ENCODE measurements around the gene ADD1.

Gene ADD1, protein sequence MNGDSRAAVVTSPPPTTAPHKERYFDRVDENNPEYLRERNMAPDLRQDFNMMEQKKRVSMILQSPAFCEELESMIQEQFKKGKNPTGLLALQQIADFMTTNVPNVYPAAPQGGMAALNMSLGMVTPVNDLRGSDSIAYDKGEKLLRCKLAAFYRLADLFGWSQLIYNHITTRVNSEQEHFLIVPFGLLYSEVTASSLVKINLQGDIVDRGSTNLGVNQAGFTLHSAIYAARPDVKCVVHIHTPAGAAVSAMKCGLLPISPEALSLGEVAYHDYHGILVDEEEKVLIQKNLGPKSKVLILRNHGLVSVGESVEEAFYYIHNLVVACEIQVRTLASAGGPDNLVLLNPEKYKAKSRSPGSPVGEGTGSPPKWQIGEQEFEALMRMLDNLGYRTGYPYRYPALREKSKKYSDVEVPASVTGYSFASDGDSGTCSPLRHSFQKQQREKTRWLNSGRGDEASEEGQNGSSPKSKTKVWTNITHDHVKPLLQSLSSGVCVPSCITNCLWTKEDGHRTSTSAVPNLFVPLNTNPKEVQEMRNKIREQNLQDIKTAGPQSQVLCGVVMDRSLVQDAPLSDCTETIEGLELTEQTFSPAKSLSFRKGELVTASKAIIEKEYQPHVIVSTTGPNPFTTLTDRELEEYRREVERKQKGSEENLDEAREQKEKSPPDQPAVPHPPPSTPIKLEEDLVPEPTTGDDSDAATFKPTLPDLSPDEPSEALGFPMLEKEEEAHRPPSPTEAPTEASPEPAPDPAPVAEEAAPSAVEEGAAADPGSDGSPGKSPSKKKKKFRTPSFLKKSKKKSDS
- total RNA-seq = 315 to 330 reads per million in 2 donors

DNA sequence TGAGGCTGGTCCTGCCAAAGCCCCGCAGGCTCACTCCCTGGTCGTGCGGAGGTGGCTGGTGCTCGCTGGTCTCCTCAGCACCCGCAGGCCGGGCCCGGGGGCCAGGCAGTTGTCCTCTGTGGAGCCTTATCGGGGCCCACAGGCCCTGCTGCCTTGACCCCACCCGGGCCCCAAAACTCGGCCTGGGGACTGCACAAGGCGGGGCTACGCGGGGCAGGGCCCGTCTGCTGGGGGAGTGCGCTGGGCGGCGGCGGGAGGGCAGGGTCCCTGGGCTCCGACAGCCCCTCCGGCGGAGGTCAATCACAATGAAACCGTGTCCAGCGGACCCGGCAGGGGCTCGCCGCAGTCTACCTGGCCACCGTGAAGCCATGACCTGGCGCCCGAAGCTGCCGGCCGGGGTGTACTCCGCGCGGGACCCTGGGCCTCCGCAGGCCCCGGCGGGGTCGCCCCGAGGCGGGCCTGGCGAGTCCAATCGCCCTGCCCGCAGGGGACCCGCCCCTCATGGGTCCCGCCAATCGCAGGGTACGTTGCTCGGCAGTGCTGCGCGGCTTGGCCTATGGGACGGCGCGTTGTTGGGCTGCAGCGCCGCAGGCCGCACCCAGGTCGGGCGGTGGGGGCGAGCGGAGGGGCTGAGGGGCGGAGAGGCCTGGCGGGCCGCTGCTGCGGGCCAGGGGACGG is at the start of gene ADD1:
Gene ADD1, plus strand, starts transcription at position 582 of the 678 bp plus-strand sequence. CDS start 32,072 bp downstream, outside the sequence.
- DNase-seq = peak; percentile 93

DNA sequence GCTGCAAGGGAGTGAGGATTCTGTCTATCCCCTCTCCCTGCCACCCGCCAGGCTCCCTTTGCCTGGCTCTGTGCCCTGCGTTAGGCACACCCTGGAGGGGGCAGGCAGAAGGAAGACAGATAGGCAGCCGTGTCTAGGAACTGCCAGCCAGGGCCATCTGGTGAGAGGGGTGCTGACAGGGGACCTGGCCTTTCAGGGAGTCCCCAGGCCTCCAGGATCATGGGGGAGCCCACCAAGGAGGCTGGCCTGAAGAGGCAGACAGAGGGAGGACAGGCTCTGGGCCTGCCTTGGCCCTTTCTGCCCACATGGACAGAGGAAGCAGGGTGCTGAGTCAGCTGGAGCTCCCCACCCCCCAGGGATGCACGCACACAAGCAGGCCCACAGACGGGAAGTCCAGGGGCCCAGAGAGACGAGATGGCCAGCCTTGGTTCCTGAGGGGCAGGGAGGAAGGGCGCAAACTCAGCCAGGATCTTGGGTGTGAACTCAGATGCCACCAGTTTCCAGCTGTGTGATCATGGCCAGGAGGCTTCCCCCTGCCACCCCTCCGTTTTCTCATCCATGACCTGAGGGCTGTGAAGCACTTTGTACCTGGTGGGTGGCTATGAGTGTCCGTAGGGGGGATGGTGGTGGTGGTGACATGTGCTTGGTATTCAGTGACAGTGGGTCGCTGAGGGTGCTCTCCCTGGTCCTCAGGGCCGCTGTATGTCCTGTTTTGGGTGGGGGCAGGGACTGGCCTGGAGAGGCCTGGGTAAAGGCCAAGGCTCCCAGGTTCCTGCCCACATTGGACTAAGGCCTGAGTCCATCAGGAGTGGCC is 49.0 kb upstream of the ADD1 start:
- DNase-seq = no peak

DNA sequence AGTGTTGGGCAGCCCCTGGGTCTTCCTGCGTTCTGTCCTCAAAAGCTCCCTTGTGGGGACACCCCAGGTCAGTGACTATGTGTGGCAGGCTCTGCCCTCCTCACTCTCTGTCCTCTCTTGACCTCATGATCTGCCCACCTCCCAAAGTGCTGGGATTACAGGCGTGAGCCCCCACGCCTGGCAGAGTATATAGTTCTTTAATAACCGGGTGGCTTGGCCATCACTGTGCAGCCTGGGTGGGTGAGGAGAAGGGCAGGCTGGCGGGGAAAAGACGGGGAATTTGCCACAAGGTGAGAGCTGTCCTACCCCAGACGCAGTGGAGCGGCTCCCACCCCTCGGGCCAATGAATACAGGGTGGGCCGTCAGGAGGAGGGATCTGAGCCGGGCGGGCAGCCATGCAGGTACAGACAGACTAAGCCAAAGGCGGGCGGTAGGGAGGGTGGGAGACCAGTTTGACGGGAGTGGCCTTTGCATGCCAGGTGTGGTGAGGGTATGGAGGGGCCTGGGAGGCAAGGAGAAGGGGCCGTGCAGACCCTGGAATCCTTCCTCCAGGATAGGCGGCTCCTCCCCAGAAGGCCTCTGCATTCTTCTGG is 48.2 kb upstream of the ADD1 start:
- no peak for DNase-seq

DNA sequence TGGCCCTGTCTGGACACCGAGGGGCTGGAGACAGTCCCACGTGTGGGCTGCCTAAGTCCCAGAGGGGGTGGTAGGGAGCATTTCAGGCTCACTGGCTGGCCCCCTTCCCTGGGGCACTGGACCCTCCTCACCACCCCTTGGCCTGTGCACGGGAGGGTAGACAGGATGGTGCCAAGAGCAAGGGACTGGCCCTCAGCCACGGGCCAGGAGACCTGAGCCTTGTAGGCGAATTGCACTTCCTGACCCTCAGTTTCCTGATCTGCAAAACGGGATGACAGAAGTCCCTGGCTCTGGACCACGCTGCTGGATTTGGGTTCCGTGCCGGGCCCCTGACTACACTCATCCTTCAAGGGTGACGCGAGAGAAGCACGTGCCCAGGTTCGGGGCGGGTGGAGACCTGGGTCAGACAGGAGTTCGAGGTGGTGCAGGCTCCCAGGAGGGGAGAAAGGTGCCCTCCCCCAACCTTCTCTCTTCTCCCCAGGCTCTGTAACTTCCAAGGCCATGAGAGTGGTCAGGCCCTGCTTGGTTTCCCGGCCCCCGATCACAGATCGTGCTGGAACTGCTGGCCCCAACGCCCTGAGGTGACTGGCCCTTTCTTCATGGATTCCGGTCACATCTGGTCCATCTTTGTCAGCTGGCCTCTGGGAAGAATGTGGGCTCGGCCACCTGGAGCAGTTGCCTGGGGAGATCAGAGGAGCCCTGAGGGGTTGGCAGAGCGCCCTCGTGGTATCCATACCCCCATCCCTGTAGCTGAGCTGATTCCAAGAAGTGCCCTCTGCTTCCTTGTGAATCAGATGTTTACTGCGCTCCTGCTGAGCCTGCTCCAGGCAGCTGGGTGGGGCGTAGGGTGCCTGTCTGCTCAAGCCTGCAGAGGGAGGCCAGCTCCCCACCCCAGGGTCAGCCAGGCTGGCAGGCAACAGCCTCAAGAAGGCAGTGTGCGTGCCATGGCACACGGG is 47.5 kb upstream of the ADD1 start:
- no peak for DNase-seq

DNA sequence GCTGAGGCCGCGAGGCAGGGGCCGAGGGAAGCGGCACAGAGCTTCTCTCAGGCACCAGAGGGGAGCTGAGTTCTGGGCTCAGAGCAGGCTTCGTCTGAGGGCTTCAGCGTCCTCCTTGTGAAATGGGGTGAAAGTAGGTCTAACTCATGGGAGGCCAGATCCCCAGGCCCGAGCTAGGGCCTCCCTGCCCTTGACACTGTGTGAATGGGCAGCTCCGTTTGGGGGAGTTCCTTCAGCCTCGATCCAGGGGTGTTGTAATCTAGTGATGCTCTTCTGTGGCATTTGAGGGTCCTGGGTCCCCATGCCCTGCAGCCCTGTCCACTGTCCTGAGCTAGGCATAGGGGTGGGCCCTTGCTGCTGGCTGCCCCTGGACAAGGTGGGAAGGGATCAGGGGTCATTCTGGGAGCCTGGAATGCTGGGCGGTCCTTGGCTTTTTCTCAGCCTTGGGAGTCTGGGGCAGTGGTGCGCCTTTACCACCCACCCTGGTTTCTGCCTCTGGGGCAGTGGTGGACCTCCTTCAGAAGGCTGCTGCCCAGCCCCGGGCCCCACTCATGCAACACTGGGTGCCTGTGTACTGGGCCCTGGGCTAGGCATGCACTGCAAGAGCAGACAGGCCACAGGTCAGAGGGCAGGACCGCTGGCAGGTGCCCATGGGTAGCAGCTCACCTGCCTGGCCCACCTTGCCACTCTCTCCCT is 46.6 kb upstream of the ADD1 start:
- DNase-seq = no peak

DNA sequence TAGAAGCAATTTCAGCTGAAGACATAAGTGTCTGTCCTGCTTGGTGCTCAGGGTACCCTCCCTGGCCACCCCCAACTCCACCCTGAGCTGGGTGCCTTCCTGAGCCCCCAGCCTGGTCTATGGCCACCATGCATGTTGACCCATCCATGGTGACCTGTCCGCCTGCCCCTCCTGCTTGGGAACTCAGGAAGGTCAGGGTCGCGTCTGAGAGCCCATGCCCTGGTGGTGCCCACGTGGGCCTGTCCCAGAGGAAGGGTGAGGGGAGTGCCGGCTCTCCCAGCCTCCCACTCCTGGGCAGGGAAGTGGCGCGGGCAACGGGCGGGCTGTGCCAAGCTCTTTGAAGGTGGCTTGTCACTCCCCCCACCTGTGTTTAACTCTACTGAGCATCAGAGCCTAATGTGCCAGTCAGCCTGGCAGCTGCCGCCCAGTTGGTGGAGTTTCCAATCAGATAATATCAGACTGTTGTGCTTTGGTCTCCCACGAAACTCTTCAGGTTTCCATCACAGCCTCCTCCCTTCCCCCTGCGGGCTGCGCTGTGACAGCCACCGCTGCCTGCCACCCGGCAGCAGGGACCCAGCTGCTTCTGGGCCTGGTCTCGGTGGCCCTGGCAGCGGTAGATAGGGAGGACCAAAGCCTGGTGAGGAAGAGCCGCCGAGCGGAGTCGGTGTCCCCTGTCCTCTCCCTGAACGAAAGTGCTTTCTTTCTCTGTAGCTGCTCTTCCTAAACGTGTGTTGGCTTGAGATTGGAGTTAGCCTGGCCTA is 45.9 kb upstream of the ADD1 start:
- no peak for DNase-seq

DNA sequence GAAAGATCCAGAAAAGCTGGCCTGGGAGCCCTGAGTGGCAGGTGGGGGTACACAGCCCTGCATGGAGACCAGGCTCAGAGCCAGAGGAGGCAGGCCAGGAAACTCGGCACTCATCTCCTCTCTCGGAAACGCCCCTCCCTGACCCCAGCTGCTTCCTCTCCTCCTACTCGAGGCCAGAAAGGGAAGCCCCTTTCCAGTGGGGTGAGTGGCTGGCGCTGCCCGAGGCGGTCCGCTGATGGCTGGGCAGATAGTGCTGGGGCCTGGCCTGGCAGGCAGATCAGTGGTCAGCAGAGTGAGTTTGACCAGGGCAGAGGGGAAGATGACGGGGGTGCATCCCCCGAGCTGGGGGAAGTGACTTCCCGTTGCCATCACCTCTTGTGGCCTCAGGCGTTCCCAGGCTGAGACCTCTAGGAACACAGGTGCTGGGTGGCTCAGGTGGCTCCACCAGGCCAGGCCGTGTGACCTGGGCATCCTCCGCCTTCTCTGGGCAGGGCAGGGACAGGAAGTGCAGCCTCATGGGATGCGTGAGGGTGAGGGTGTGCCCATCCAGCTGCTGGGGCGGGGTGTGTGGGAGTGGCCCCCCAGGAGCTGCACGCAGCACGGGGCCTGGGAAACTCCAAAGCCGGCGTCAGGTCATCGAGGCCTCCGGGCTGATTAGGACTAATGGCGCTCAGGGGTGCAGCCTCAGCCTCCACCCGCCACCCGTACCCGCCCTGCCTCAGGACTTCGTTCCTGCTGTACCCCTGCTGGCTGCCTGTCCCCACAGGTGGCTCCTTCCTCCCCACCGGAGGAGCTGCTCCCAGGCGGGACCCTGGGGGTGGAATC is 45.0 kb upstream of the ADD1 start:
- DNase-seq = no peak

DNA sequence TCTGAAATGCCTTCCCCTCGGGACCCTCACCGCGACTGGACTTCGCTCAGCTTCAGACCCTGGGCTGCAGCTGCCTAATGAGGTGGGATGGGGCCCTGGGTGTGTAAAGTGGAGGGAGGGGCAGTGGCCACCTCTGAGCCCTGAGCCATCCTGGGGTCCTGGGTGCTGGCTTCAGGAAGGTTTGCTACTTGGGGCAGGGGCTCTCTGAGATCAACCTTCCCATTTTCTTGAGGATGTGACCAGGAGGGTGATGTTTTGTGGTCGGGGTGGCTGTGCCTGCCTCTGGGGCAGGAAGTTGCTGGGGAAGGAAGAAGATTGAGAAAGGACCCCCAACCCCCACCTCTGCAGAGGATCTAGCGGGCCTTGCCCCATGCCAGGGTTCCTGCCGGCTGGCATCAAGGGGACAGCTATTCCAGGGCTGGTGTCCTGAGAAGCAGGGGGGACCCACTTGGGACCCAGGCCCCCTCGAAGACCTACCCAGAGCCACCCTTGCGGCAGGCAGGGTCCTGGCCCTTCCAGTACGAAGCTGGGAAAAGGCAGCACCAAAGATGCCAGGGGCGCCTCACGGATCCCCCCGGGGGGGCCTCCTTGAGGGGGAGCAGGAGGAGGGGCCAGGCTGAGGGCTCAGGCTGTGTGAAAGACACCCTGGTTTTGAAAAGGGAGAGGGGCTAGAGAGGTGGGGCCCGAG is 44.3 kb upstream of the ADD1 start:
- no peak for DNase-seq

DNA sequence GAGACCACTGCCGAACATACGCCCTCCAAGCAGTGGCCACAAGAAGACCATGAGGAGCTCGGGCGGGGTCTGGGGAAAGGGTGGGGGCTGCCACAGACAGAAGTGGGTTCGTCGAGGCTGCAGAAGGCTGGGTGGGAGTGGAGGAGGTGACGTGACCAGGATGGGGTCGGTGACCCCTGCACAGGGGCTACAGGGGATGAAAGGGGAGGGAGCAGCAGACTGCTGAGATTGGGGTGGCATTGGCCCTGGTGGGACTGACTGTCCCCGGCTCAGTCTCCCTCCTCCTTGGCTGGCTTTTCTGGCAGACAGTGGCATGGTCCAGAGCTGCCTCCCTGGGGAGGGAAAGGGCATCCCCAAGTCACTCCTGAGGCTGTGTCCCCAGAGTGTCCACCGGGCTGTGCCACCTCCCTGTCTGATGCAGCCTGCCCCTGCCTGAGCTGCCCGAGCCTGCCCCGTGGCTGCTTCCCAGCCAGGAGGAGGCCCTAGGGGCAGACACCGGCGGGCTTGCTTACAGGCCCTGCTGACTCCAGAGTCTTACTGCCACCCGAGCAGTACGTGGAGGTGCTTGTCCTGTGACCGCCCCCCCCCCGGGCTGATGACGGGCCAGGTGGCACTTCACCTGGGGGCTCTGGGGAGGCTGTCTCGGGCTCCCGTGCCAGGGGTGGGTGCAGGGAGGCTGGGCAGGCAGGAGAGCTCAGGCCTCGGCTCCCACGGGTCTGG is 43.5 kb upstream of the ADD1 start:
- no peak for DNase-seq

DNA sequence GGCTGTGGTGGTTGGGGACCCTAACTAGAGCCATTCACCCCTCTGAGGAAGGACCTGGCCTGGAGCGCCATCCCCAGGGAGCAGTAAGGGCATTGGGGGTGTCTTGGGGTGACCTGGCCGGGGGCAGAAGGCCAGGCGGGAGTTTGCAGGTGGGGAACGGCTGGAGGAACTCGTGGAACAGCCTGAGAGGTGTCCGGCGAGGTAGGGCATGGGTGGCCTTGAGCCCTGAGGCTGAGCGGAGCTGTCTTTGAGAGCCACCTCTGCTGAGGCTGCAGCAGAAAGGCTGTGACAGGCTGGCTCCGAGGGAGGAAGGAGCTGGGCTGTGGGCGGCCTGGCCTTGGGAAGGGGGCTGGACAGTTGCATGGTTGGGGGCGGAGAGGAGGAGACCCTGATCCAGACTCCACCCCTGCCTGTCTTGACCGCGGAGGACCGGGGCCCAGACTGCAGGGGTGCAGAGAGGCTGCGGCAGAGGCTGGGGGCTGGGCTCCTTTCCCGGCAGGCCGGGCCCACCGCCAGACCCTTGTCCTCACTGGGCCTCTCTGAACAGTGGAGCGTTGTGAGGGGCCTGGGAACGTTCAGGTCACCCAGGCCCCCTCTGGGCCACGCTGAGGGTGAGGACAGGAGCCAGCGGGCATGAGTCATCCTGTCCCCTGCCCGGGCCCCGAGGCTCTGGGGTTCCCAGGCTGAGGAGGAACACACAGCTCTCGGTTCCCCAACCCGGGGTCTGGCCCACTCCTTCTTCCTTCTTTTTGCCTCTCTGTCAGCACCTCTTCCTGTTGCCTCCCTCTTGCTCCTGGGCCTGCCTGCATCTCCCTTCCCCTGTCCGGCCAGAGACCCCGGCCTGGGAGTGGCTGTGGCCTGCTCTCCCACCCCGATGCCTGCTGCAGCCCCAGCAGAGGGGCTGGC is 42.7 kb upstream of the ADD1 start:
- DNase-seq = no peak

DNA sequence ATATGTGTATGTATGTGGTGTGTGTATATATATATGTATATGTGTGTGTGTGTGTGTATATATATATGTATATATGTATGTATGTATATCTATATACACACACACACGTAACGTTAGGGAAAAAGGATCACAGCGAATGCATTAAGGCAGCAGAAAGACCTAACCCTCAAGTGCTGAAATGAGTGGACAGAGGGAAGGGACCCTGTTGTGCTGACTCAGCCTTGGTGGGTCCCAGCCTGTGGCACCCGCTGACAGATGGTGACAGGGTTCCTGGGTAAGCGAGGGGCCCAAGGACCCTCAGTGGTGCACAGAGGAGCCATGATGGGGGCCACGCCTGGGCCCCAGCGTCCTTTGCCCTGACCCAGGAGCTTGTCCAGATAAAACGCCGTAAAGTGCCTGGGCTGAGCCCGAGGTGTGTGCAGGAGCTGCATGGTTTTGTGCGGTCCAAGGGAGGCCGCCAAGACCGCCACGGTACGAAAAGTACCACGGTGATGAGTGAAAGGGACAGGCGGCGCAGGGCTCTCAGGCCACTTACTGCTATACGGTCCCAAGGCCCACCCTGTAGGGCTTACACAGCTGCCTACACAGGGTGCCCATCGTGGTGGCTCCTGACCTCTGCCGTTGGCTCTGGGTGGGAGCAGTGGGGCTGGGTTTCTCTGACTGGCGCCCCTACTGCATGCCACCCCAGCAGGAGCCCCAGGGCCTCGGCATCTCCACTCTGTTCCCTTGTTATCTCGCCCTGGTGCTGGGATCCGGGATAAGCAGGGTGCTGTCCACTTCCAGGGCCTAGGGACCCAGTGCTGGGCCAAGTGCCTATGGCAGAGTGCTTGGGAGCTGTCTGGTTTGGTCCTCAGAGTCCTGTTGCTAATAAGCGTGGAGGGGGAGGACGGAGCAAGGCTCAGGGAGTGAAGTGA is 40.8 kb upstream of the ADD1 start:
- no peak for DNase-seq

DNA sequence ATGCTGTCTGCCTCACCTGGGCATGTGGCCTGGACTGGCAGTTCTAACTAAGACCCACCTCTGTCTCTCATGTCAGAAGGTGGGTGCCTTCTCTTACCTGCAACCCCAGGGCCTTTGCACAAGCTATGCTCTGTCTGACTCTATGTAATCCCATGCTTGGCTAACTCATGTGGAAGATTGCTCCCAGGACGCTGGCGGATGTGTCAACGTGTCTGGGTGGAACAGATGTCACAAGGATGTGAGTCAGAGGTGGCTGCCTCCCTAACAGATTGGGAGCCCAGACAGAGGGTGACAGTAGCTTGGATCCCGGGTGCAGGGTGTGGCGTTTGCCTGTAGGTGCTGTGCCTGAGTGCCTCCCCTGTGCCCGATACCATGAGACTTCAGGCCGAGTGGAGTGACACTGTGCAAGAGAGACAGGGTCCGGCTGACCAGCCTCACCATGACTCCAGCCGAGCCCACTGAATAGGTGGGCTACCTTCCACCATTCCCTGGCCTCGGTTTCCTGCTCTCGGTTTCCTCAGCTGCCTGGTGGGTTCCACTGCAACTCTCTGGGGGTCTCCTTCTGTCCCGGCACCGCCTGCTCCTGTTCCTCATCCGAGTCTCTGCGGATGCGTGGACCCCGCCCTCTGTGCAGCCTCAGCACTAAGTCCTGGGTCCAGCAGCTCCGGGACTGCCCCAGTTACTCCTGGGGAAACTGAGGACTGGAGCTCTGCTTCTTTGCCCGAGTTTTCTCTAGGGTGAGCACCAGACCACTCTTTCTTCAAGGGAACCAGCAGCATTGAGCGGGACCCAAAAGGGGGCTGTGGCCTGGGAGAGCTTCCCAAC is 39.8 kb upstream of the ADD1 start:
- no peak for DNase-seq

DNA sequence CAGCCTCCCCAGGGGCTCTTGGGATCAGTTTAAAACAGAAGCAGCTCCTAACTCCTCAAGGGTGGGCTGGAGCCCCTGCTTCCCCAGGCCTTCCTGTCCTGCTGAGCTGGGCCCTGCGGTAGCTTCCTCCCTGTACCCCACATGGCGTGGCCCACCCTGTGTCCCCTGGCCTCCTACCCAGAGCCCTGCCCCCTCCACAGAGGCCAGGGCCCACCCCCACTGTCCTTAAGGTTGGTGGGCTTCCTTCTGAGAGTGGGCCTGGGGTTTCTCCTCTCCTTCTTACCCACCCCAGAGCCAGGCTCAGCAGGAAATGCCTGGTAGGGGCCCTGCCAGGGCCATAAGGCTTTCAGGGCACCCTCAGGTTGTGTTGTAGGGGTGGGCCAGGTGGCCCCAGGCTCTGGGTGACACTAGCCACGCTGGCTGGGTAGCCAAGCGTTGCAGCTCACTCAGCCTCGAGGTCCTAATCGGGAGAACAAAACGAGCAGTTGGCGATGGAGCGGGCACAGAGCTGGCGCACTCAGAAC is 39.1 kb upstream of the ADD1 start:
- no peak for DNase-seq

DNA sequence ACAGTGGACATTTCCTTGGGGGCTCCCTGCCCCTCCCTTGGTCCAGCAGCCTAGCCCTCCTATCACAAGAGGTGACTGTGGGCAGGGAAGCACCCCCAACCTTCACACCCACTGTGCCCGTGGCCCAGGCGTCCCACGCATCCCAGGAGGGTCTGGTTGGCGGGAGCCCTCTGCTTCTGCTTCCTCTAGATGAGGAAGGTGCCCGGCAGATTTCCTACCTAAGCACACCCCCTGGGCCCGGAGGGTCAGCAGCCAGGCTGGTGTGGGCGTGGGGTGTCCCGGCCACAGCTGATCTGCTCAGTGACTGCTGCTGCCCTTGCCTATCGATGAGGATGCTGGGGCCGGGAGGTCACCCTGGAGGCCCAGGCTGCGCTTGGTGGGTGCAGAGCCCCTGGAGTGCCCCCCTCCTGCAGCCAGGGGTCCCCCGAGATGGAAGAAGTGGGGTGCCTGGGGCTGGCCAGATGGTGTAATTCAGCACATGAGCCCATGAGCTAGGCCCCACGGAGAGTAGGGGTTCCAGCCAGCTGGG is 38.6 kb upstream of the ADD1 start:
- DNase-seq = no peak

Data from activated gamma-delta T cell (primary cell).